SK-N-SH (cell line): ENCODE data around the gene BAIAP3. TPM values are rescaled to one million over a fixed set of nuclear protein-coding genes. Genes with fewer than 3 reads are reported as not detected.

Source experiments
- CTCF ChIA-PET: fragments of 300-600, 350-600 bp; formaldehyde crosslinking; extraction: SDS; loops from one replicate; lab custom pipeline; 2021; lab: Yijun Ruan, JAX
- POLR2A ChIA-PET: fragments of 350-600 bp; sonication (Branson Sonifier 250); formaldehyde crosslinking; extraction: SDS; loops from one replicate; lab custom pipeline; 2020; ENCODE audit warnings: antibody characterized with exemption, inconsistent platforms; lab: Yijun Ruan, JAX
- DNase-seq: peaks from one replicate; pipeline ENCODE4 v3.0.0; 2012
- H2AFZ ChIP-seq: fragments of 200-600 bp; sonication (generic); 2 replicates; pipeline ENCODE4 v1.8.1; 2016; ENCODE audit warnings: antibody characterized with exemption, mild to moderate bottlenecking, low read depth
- H3F3A ChIP-seq: fragments of 200-600 bp; sonication (generic); replicated peaks from 2 replicates; pipeline ENCODE3; 2016; ENCODE audit warnings: antibody characterized with exemption, mild to moderate bottlenecking; ENCODE audit not compliant: insufficient read depth
- H3K27ac ChIP-seq, 2 experiments: fragments of 200-500 bp in 1 of 2; fragments of 200-600 bp in 1 of 2; sonication (Bioruptor generic) in 1 of 2; sonication (generic), shearing (Covaris generic) in 1 of 2; 2 replicates each; pipeline versions ENCODE4 v1.5.1 to v1.6.1; 2014 to 2016; ENCODE audit warnings: low read depth in 2 of 2, inconsistent platforms in 1 of 2, low read length in 1 of 2, mild to moderate bottlenecking in 1 of 2, mixed read lengths in 1 of 2
- H3K27me3 ChIP-seq: fragments of 200-600 bp; sonication (generic), shearing (Covaris generic); 2 replicates; pipeline ENCODE4 v1.6.1; 2016; ENCODE audit warnings: mixed run types; ENCODE audit not compliant: insufficient read depth
- H3K36me3 ChIP-seq, 2 experiments: fragments of 200-500 bp in 1 of 2; fragments of 200-600 bp in 1 of 2; sonication (Bioruptor generic) in 1 of 2; sonication (generic) in 1 of 2; replicated peaks in 1 of 2; 2 replicates each; pipeline versions ENCODE3 to v1.5.1; 2014 to 2016; ENCODE audit warnings: low read length in 1 of 2, mild to moderate bottlenecking in 1 of 2; ENCODE audit not compliant: insufficient read depth in 2 of 2, control insufficient read depth in 1 of 2
- H3K4me1 ChIP-seq, 2 experiments: fragments of 200-500 bp in 1 of 2; fragments of 200-600 bp in 1 of 2; sonication (Bioruptor generic) in 1 of 2; sonication (generic), shearing (Covaris generic) in 1 of 2; 2 replicates each; pipeline versions ENCODE4 v1.5.1 to v1.6.1; 2014 to 2016; ENCODE audit warnings: low read depth in 1 of 2, low read length in 1 of 2, mixed run types in 1 of 2; ENCODE audit not compliant: insufficient read depth in 2 of 2, control insufficient read depth in 1 of 2
- H3K4me2 ChIP-seq: fragments of 200-600 bp; sonication (generic), shearing (Covaris generic); 2 replicates; pipeline ENCODE4 v1.6.1; 2017; ENCODE audit warnings: mixed run types
- H3K4me3 ChIP-seq, 2 experiments: fragments of 200-500 bp in 1 of 2; fragments of 200-600 bp in 1 of 2; sonication (Bioruptor generic) in 1 of 2; sonication (generic), shearing (Covaris generic) in 1 of 2; 2 replicates each; pipeline versions ENCODE4 v1.5.1 to v1.8.1; 2014 to 2016; ENCODE audit warnings: low read depth in 2 of 2, inconsistent platforms in 1 of 2, low read length in 1 of 2, mild to moderate bottlenecking in 1 of 2, mixed read lengths in 1 of 2, moderate library complexity in 1 of 2
- H3K79me2 ChIP-seq: fragments of 200-600 bp; sonication (generic); 2 replicates; pipeline ENCODE4 v1.8.1; 2017; ENCODE audit warnings: mild to moderate bottlenecking; ENCODE audit not compliant: insufficient read depth
- H3K9ac ChIP-seq: fragments of 200-600 bp; sonication (generic); 2 replicates; pipeline ENCODE4 v1.6.1; 2017; ENCODE audit warnings: mixed run types
- H3K9me2 ChIP-seq: fragments of 200-600 bp; sonication (generic); 2 replicates; pipeline ENCODE4 v1.6.1; 2017; ENCODE audit warnings: mixed run types
- H3K9me3 ChIP-seq: fragments of 200-600 bp; sonication (generic); 2 replicates; pipeline ENCODE4 v1.6.1; 2017; ENCODE audit warnings: mixed run types, mild to moderate bottlenecking, moderate library complexity
- H4K20me1 ChIP-seq: fragments of 200-600 bp; sonication (generic); 2 replicates; pipeline ENCODE4 v1.6.1; 2017; ENCODE audit warnings: mild to moderate bottlenecking, mixed run types; ENCODE audit not compliant: insufficient read depth
- CHD2 ChIP-seq: fragments of 150-350 bp; IDR thresholded peaks from 2 replicates; pipeline ENCODE4 v1.6.1; 2018; ENCODE audit warnings: low read length; ENCODE audit not compliant: partially characterized antibody
- ELF1 ChIP-seq: IDR thresholded peaks from 2 replicates; pipeline ENCODE4 v1.4.0; 2012
- FOSL2 ChIP-seq: IDR thresholded peaks from 2 replicates; pipeline ENCODE4 v1.4.0; 2012; ENCODE audit warnings: low read depth, mild to moderate bottlenecking, moderate library complexity, borderline replicate concordance
- GATA2 ChIP-seq: sonication (generic); formaldehyde crosslinking; IDR thresholded peaks from 2 replicates; pipeline ENCODE4 v1.5.0; 2020; ENCODE audit warnings: mild to moderate bottlenecking, missing genetic modification reagents
- MEF2A ChIP-seq: IDR thresholded peaks from 2 replicates; pipeline ENCODE4 v1.4.0; 2012; ENCODE audit warnings: low read depth, borderline replicate concordance
- MXI1 ChIP-seq: IDR thresholded peaks from 2 replicates; pipeline ENCODE4 v1.6.1; 2012; ENCODE audit warnings: mild to moderate bottlenecking, low read depth, low read length, improper control_type of control experiment
- NFIC ChIP-seq: IDR thresholded peaks from 2 replicates; pipeline ENCODE4 v1.4.0; 2012; ENCODE audit warnings: borderline replicate concordance
- NRF1 ChIP-seq: IDR thresholded peaks from 2 replicates; pipeline ENCODE4 v1.6.1; 2012; ENCODE audit warnings: low read depth, mild to moderate bottlenecking, low read length
- POLR2AphosphoS5 ChIP-seq: IDR thresholded peaks from 2 replicates; pipeline ENCODE4 v1.6.1; 2012; ENCODE audit warnings: low read depth, low read length
- RAD21 ChIP-seq: IDR thresholded peaks from 2 replicates; pipeline ENCODE4 v1.6.1; 2012; ENCODE audit warnings: mild to moderate bottlenecking, low read length
- RCOR1 ChIP-seq: fragments of 150-350 bp; IDR thresholded peaks from 2 replicates; pipeline ENCODE4 v1.6.1; 2017; ENCODE audit warnings: antibody characterized with exemption, low read length
- TEAD4 ChIP-seq: IDR thresholded peaks from 2 replicates; pipeline ENCODE4 v1.4.0; 2012; ENCODE audit warnings: mild to moderate bottlenecking, borderline replicate concordance; ENCODE audit not compliant: insufficient read depth
- YY1 ChIP-seq: IDR thresholded peaks from 2 replicates; pipeline ENCODE4 v1.4.0; 2012; ENCODE audit warnings: low read depth, mild to moderate bottlenecking
- WGBS: methylation state at CpG from one replicate; pipeline ENCODE4 v1.1.6; 2017; ENCODE audit warnings: low lambda C conversion rate; 5-methylcytosine and 5-hydroxymethylcytosine counted together
- polyA plus RNA-seq, 3 experiments: library from polyadenylated mRNA; depleted of rRNA; stranded (reverse); fragments of >200 nt; gene quantifications; 2 replicates each; pipeline ENCODE4 v1.2.3, GENCODE V29; 2012
- TF ChIP-seq, protein P1 (sequence below): IDR thresholded peaks from 2 replicates; pipeline ENCODE4 v1.6.1; 2012; ENCODE audit warnings: mild to moderate bottlenecking, low read depth, low read length, moderate library complexity
- TF ChIP-seq, protein P2 (sequence below): fragments of 150-350 bp; IDR thresholded peaks from 2 replicates; pipeline ENCODE4 v1.6.1; 2016; ENCODE audit warnings: mild to moderate bottlenecking, low read depth, low read length
- TF ChIP-seq, protein P3 (sequence below): fragments of 150-350 bp; IDR thresholded peaks from 2 replicates; pipeline ENCODE4 v1.6.1; 2017; ENCODE audit warnings: antibody characterized with exemption, low read length, low read depth, borderline replicate concordance
- TF ChIP-seq, protein P4 (sequence below): IDR thresholded peaks from 2 replicates; pipeline ENCODE4 v1.4.0; 2012; ENCODE audit warnings: low read depth
- TF ChIP-seq, protein P5 (sequence below): IDR thresholded peaks from 2 replicates; pipeline ENCODE4 v1.4.0; 2012; ENCODE audit warnings: low read depth, borderline replicate concordance

Gene BAIAP3
- polyA plus RNA-seq, 1 of the 3 experiments (the other 2 are of a cell fraction): 1.1 TPM

DNA sequence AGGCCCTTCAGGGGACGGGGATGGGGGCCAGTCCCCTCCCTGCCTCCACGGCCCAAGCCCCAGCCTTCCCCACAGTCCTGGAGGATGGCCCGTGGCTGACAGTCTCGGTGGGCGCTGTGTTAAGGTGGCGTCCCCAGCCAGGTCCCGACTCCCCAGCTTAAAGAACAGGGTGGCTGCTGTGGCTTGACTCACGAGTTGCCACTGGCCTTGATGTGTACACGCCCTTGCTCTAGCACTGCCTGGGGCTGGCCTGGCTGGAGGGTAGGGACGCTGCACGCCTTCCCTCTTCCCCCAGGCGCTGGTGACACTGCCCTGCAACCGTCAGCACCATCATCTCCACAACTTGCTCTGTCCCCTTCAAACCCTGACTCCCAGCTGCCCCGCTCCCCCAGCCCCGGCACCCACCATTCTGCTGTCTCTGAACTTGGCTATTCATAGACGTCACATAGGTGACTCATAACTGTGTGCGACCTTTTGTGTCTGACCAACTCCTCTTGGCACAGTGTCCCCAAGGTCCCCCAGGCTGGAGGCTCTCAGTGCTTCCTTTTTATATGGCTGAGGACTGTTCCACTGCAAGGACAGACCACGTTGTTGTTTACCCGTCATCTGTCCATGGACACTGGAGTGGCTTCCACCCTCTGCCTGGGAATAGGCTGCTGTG is 24.6 kb downstream of the BAIAP3 start (continued):
- TF ChIP-seq, protein P1, sequence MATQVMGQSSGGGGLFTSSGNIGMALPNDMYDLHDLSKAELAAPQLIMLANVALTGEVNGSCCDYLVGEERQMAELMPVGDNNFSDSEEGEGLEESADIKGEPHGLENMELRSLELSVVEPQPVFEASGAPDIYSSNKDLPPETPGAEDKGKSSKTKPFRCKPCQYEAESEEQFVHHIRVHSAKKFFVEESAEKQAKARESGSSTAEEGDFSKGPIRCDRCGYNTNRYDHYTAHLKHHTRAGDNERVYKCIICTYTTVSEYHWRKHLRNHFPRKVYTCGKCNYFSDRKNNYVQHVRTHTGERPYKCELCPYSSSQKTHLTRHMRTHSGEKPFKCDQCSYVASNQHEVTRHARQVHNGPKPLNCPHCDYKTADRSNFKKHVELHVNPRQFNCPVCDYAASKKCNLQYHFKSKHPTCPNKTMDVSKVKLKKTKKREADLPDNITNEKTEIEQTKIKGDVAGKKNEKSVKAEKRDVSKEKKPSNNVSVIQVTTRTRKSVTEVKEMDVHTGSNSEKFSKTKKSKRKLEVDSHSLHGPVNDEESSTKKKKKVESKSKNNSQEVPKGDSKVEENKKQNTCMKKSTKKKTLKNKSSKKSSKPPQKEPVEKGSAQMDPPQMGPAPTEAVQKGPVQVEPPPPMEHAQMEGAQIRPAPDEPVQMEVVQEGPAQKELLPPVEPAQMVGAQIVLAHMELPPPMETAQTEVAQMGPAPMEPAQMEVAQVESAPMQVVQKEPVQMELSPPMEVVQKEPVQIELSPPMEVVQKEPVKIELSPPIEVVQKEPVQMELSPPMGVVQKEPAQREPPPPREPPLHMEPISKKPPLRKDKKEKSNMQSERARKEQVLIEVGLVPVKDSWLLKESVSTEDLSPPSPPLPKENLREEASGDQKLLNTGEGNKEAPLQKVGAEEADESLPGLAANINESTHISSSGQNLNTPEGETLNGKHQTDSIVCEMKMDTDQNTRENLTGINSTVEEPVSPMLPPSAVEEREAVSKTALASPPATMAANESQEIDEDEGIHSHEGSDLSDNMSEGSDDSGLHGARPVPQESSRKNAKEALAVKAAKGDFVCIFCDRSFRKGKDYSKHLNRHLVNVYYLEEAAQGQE: no peak
- TF ChIP-seq, protein P2, sequence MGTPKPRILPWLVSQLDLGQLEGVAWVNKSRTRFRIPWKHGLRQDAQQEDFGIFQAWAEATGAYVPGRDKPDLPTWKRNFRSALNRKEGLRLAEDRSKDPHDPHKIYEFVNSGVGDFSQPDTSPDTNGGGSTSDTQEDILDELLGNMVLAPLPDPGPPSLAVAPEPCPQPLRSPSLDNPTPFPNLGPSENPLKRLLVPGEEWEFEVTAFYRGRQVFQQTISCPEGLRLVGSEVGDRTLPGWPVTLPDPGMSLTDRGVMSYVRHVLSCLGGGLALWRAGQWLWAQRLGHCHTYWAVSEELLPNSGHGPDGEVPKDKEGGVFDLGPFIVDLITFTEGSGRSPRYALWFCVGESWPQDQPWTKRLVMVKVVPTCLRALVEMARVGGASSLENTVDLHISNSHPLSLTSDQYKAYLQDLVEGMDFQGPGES: no peak
- no peak for TF ChIP-seq NRF1

DNA sequence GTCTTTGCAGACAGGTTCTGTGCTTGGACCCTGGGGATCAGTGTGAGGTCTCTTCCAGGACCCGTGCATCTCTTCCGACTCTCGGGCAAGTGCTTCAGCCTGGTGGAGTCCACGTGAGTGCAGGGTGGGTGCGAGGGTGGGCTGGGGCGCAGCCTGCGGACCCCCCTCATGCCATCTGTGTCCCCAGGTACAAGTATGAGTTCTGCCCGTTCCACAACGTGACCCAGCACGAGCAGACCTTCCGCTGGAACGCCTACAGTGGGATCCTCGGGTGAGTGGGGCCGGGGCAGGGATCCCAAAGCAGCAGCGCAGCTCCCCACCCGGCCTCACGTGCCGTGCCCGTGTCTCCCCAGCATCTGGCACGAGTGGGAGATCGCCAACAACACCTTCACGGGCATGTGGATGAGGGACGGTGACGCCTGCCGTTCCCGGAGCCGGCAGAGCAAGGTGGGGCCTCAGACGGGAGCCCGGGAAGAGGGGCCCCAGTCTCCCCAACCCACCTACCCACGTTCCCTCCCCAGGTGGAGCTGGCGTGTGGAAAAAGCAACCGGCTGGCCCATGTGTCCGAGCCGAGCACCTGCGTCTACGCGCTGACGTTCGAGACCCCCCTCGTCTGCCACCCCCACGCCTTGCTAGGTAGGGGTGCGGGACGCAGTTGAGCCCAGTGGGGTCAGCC is 28.4 kb downstream of the BAIAP3 start:
- Histone ChIP-seq H2AFZ (no peak overlapping the region), H3K4me3 (no peak overlapping the region), H3K4me2 (no peak overlapping the region), H3K9me2 (no peaks in the 10 kb centered on the region), H3K4me1 (no peaks in the 10 kb centered on the region), H3K79me2 (peaks cover 55% of the 10 kb centered on the region; the same call in 1 of the 2 replicates), H3K27ac (no peak overlapping the region), H4K20me1 (peaks cover 23% of the 10 kb centered on the region; the same call in 1 of the 2 replicates), H3F3A (peaks cover 16% of the 10 kb centered on the region), H3K36me3 (peaks cover 12 to 47% of the 10 kb centered on the region in 2 experiments), H3K9ac (no peak overlapping the region), H3K9me3 (no peaks in the 10 kb centered on the region), H3K27me3 (no peaks in the 10 kb centered on the region)
- TF ChIP-seq ELF1 (no peak), FOSL2 (no peak), MEF2A (no peak), MXI1 (no peak), POLR2AphosphoS5 (no peak), YY1 (no peak), CHD2 (no peak), TEAD4 (no peak), RAD21 (no peak), RCOR1 (no peak), NFIC (no peak), GATA2 (CRISPR knock-in tag) (no peak)
- TF ChIP-seq, protein P3, sequence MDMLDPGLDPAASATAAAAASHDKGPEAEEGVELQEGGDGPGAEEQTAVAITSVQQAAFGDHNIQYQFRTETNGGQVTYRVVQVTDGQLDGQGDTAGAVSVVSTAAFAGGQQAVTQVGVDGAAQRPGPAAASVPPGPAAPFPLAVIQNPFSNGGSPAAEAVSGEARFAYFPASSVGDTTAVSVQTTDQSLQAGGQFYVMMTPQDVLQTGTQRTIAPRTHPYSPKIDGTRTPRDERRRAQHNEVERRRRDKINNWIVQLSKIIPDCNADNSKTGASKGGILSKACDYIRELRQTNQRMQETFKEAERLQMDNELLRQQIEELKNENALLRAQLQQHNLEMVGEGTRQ: no peak
- TF ChIP-seq, protein P2: no peak
- TF ChIP-seq, protein P4, sequence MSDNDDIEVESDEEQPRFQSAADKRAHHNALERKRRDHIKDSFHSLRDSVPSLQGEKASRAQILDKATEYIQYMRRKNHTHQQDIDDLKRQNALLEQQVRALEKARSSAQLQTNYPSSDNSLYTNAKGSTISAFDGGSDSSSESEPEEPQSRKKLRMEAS: no peak
- TF ChIP-seq, protein P5, sequence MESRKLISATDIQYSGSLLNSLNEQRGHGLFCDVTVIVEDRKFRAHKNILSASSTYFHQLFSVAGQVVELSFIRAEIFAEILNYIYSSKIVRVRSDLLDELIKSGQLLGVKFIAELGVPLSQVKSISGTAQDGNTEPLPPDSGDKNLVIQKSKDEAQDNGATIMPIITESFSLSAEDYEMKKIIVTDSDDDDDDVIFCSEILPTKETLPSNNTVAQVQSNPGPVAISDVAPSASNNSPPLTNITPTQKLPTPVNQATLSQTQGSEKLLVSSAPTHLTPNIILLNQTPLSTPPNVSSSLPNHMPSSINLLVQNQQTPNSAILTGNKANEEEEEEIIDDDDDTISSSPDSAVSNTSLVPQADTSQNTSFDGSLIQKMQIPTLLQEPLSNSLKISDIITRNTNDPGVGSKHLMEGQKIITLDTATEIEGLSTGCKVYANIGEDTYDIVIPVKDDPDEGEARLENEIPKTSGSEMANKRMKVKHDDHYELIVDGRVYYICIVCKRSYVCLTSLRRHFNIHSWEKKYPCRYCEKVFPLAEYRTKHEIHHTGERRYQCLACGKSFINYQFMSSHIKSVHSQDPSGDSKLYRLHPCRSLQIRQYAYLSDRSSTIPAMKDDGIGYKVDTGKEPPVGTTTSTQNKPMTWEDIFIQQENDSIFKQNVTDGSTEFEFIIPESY: no peak
- POLR2A ChIA-PET: no interaction called here
- no peak for DNase-seq
- WGBS: 100% methylated on average over 14 of the region's 43 CpGs
- CTCF ChIA-PET: interaction anchor here (1.9 to 3.9 kb wide), 2 partner anchors 17 to 58 kb away, joined by 6 to 39 read pairs; partner anchors contain the start of gene UQCC4
